Superior temporal gyrus (tissue), 1 donor: Measurements from ENCODE around the gene TNFSF12.
A peak's percentile ranks its signal among the peaks of the same experiment; 100 is the strongest.
"Not testable (repeated sequence)": the region's sequence is repeated elsewhere in the genome, so short reads cannot be mapped to it uniquely, and the experiment has no call there.

Experiments used
- DNase-seq: peaks from one replicate; pipeline ENCODE4 v3.0.0-alpha.2; 2016; ENCODE audit errors: extremely low spot score

TNFSF12 gene

GRCh38 chr17:7587420-7588151 lies 38.7 kb downstream of the TNFSF12 start:
- DNase-seq, result no peak

- no peak for DNase-seq
These were observed 39.8 kb downstream of the TNFSF12 start for GRCh38 chr17:7588553-7589203.

- DNase-seq, result peak; percentile 91
These were observed 40.5 kb downstream of the TNFSF12 start for GRCh38 chr17:7589204-7589868.

- no peak for DNase-seq
These were observed 41.2 kb downstream of the TNFSF12 start, which contains the start of gene SOX15 for GRCh38 chr17:7589891-7590691. TSS of gene SOX15 (minus strand) at chr17:7590094. CDS start at chr17:7589676, 418 bp downstream.

- no peak for DNase-seq
These were observed 41.9 kb downstream of the TNFSF12 start for GRCh38 chr17:7590743-7591142.

GRCh38 chr17:7591596-7591995 lies 42.7 kb downstream of the TNFSF12 start:
- DNase-seq, result no peak

- DNase-seq, result no peak
These were observed 43.7 kb downstream of the TNFSF12 start for GRCh38 chr17:7592422-7593021.

GRCh38 chr17:7593296-7593695 lies 44.4 kb downstream of the TNFSF12 start:
- DNase-seq, result no peak

- DNase-seq, result not testable (repeated sequence)
These were observed 48.7 kb downstream of the TNFSF12 start for GRCh38 chr17:7597561-7597960.

GRCh38 chr17:7606280-7606679 lies 57.4 kb downstream of the TNFSF12 start:
- no peak for DNase-seq
